Activated CD4-positive, alpha-beta T cell treated with anti-CD3 and anti-CD28 coated beads for 24 hours (primary cell): ENCODE measurements around the gene SPATA2L.
A peak's percentile ranks its signal among the peaks of the same experiment; 100 is the strongest.

Source experiments
- DNase-seq, 2 donors: peaks; one replicate each; pipeline ENCODE4 v3.0.0-alpha.2; 2020; ENCODE audit warnings: low read depth in 2 of 2

Gene SPATA2L

DNA sequence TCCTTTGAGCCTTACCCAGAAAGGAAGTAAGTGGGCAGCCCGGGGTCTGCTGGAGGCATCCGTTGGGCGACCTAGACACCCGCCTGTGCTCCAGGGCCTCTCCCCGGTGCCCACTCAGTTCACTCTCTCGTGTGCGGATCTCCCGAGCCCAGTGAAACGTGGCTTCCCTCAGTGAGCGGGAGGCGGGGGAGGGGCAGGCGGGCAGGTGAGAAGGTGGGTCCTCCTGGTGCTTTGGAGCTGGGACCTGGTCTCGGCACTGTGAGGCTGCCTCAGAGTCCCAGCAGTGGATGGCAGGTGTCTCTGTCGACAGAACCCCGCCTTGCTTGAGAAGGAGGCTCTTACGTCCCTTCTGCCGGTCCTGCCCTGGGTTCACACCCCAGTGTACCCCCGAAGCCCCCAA is 27.8 kb upstream of the SPATA2L start:
- DNase-seq = no peak

- no peak for DNase-seq
Observed at GRCh38 chr16:89727406-89728120, 26.1 kb upstream of the SPATA2L start.

- no peak for DNase-seq
Observed at GRCh38 chr16:89723279-89724250, 22.1 kb upstream of the SPATA2L start.

- no peak for DNase-seq
Observed at GRCh38 chr16:89722392-89723278, 21.1 kb upstream of the SPATA2L start.

GRCh38 chr16:89721546-89722391 is 20.3 kb upstream of the SPATA2L start:
- peak; percentile 66 to 68 for DNase-seq

DNA sequence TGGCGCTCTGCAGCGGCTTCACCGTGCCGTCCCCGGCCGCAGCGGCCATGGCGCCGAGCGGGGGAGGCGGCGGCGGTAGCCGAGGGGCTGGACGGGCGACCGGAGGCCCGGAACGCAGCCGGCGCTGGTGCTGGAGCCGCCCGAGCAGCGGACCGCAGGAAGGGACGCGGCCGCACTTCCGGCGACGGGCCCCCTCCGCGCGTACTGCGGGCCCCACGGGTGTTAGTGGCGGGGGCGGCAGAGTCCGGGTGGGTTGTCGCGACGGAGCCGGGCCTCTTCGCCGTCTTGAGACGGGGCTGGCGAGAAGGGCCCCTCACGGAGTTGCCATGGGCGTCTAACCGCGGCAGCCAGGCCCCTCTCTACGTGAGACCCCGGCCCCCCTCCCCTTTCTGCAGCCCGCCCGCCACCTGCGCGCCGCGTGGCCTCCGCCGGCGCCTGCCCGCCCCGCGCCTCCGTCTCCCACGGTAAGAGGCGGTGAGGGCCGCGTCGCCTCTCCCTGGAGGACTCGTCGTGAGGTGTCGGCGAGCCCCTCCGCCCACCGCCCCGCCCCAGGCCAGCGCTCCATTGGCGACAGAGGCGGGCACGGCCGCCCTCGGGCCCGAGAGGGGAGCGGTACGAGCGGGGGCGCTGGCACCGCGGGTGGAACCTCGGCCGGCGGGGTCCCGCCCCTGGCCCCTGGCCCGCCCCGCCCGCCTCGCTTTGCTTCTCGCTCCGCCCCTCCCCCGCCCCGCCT is 19.5 kb upstream of the SPATA2L start, which contains the start of the genes VPS9D1 and ZNF276:
TSS of gene VPS9D1 (minus strand) at position 86 of the 733 bp plus-strand sequence. CDS start at position 49, 37 bp downstream.
TSS of gene ZNF276 (plus strand) at position 725 of the 733 bp plus-strand sequence. CDS start 104 bp downstream, outside the sequence.
- peak; percentile 73 to 75 for DNase-seq

DNA sequence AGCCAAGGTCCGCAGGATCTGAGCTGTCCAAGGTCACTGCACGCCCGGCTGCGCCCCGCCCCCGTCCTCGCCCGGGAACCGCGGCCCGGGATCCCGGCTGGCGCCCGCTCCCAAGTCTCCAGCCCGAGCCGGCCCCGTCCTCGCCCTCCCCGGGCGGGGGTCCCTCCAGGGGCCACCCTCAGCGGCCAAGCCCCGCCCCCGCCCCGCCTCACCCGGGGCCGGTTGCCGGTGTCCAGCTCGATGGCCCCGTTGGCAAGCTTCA is 19.0 kb upstream of the SPATA2L start:
- no peak for DNase-seq

- DNase-seq = no peak
Observed at GRCh38 chr16:89717688-89718505, 16.4 kb upstream of the SPATA2L start.

GRCh38 chr16:89716916-89717687 is 15.6 kb upstream of the SPATA2L start:
- no peak for DNase-seq

DNA sequence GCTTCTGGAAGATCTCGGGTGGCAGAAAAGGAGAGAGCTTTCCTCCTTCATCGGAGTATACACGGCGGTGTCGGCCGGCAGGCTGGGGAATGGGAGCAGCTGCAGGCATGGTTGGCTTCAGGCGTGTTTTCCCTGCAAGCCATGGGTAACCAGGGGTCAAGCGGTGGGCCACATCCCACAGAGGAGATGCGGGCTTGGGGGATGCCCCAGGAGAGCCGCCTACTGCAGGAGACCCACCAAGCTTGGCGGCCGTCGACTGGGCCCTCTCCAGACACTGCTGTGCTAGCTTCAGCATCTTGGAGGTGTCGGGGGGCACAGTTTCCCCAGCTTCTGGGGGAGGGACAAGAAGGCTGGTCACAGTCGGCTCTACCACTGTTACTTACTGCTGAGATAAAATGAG is 15.0 kb upstream of the SPATA2L start:
- no peak for DNase-seq

DNA sequence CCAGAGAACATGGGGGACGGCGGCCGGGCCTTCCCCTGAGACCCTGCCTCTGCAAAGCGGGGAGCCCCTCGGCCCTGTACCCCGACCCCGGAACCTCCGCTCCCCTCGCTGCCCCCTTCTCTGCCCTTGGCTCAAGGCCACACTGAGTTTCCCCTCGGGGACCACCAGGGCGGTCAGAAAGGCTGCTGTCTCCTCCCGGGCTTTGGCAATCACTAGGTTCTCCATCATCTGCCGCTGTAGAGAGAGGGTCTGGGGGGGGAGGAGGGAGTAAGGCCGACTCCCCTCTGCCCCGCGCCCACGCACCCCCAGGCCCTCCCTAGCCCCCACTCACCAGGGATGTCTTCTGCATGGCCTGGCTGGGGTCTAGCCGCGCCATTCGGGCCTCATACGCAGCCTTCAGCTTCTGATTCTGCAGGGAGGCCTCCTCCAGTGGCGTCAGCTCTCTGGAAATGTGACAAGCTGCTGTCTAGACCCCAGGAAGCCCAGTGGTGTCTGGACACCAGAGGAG is 10.8 kb upstream of the SPATA2L start:
- DNase-seq = no peak

- peak; percentile 64 to 73 for DNase-seq
Observed at GRCh38 chr16:89711601-89712273, 10.2 kb upstream of the SPATA2L start.

- DNase-seq = no peak
Observed at GRCh38 chr16:89710709-89711564, 9.4 kb upstream of the SPATA2L start.

DNA sequence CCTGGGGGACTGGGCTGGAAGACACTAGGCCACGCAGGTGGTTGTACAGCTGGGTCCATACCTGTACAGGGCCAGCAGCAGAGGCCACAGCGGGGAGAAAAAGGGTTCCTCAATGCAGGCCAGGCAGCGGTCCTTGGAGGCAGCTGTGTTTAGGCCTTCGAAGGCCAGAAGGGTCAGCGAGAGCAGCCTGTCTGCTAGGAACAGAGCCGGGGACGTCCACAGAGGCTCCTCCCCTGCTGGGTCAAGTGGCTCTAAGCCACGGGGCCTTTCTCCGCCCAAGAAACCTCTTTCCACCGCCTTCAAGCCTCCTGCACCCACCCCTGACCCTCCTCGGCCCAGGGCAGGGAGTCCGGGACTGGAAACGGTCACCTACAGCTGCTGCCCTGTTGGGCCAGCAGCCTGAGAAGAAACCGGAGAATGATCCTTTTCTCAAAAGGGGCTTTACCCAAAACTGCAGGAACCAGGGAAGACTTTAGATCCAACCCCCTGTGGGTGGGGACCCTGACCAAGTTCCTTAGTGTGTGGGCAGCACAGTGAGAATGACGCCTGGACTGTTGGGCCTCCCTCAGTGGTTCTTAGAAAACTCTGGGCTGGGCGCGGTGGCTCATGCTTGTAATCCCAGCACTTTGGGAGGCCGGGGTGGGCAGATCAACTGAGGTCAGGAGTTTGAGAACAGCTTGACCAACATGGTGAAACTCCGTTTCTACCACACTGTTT is 8.4 kb upstream of the SPATA2L start:
- DNase-seq = no peak

DNA sequence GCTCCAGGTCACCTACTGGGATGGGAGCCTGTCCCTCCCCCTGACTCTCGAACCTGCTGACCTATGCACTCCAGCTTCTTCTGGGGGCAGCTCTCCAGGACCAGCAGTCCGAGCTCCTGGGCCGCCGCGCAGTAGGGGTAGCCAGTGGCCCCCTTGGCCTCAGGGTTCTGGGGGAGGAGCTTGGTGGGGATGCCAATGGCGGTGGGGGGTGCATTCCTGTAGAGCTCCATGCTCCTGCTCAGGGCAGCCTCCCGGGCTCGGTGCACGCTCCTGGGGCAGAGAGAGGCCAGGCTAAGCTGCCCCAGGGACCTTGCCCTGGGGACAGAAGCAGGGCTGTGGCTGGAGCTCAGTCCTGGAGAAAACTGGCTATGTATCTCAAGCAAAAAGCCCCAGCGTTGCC is 7.7 kb upstream of the SPATA2L start:
- no peak for DNase-seq

GRCh38 chr16:89708481-89708931 is 7.0 kb upstream of the SPATA2L start:
- no peak for DNase-seq
